Activated CD8-positive, alpha-beta memory T cell treated with anti-CD3 and anti-CD28 coated beads for 24 hours (primary cell): Measurements from ENCODE around the gene SLC35D2.
"Not testable (repeated sequence)": the region's sequence is repeated elsewhere in the genome, so short reads cannot be mapped to it uniquely, and the experiment has no call there.

ENCODE experiments used
- DNase-seq: peaks from one replicate; pipeline ENCODE4 v3.0.0-alpha.2; 2020

Gene SLC35D2

DNA sequence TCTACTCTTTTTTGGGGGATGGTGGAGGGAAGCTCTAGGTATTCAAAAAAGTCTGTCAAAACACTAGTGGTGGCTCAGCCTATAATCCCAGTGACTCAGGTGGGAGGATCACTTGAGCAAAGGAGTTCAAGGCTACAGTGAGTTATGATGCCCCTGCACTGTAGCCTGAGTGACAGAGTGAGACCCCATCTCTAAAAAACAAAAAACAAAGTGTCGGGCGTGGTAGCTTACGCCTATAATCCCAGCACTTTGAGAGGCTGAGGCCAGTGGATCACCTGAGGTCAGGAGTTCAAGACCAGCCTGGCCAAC lies 15.8 kb upstream of the SLC35D2 start:
- DNase-seq: no peak

DNA sequence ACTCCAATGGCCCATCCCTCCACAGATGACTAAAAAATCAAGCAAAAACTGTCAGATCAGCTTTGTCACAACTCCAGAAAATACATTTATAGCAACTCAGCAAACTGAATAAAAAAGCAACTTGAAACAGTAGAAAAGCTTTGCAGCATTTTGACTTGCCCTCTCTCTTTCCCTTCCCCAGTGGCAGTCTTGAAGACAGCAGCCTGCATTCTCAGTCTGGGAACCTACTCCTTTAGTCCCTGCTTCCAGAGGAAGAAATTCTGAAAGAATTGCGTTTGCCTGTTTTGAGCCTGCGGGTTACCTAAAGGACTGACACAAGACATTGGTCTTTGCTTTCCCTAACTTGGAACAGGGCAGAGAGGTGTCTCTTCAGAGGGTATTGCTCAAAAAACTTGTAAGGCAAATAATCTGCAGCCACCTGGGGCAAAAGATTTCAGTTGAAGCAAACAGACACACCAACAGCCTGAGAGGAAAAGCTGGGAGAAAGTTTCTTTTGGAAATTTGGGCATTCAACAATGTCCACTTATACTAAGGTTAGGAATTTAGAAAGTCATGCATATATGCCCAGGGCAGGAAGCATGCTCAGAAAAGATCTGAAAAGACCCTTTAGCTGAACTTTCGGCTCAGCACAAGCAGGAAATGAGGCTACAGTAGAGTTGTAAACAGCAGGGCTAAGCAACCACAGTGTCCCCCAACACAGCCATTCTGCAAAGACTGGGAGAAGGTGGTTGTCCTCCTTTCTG lies 15.2 kb upstream of the SLC35D2 start:
- no peak for DNase-seq

DNA sequence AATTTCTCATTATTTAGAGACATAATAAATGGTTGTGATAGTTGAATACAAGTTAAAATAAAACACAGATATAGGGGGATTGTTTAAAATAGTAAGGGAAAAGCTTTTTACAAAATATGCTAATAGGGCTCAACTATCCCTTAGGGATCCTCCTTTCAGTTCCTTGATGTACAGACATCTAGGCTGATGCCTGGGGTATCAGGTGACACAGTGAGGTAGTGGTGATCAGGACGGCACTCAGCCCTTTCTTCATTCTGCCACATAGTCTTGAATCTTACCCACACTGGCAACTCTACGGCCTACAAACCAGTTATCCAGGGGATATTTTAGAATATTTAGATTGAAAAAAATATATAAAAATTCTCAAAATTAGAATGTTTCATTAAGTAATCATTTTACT lies 12.5 kb upstream of the SLC35D2 start:
- DNase-seq: no peak

DNA sequence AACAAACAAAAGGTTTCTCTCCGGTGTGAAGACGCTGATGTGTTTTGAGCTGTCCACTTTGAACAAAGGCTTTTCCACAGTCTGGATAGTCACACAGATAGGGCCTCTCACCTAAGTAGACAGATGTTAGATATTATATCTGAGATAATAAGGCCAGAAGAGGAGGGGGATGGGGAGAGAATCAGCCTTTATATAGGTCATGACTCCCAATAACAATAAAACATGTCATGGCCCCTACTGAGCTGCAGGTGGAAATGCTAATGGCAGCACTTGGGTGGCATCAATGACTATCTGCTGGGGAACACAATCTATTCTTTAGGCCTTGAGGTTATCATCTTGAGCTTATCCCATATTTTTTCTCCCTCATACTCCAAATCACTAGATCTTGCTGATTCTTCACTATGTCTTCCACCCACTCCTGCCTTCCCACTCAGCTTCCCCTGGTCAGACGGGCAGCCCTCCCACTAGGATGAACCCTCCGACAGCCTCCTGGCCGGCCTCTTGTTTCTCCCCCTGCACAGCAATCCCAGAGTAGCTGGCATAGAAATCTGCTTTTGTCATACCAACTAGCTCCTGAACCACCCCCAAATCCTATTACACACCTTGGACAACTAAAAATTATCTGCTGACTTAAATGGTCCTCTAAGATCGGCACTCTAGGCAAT lies 11.5 kb upstream of the SLC35D2 start:
- no peak for DNase-seq

DNA sequence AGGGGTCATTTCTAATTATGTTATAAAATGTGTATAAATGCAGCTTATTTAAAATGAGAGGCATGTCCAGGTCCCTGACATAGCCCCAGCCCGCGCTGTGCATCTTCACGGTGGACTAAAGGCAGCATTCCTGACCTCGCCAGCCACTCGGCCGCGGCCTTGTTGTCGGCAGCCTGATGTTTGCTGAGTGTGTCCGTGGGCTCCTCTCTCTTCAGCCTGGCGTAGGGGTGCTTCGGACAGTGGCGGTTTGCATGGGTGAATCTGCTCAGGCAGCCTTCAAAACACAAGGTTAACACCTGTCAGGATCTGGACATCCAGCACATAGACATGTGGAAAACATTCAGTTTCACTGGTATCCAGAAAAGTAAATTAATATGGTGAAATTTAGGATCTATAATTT lies 8.8 kb upstream of the SLC35D2 start:
- DNase-seq: peak; percentile 21

DNA sequence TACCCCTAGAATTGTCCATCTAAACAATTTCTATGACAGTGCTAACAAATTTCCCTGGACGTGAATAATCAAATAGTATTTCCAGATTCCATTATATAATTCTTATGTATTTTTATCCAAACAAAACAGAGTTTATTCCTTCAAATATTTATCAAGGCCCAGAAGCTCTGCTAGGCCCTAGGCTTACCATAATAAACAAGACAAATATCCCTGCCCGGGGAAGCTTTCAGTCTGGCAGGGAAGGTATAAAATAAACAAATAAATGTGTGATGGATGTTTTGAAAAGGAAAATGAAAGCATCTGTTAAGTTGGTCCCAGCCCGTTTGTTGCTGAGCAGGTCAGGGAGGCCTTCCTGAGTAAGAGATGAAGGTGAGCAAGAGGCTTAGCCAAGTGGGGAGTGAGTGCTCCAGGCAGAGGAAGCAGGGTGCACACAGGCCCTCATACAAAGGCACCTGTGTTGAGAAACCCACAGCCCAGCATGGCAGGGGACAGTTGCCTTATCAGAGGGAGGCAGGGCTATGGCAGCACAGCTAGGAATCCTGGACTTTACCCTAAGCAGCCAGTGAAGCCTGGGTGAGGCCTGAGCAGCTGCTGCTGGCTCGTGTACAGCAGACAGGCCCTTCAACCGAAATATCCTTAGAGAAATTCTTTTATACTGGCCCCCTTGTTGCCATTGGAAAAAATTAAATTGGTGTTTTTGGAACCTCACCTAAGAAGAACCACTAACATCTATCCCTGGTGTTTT lies 7.7 kb upstream of the SLC35D2 start:
- DNase-seq: peak; percentile 52

DNA sequence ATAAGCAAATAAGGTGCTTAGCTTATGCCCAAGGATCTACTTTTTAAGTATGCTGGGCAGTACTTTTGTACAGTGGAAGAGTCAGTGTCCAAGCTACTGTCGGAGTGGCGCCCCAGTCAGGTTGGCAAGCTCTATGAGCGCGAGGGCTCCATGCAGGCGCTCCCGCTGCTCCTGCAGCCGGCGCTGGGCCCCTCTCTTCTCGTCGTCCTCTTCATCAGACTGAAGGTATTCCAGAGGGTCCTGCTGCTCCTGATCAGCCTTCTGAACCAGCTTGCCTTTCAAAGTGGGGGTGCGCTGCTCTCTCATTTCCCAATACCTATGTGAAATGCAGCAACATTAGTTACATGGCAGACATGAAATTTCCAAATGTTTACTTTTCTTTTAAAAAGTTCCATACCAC lies 4.6 kb upstream of the SLC35D2 start:
- peak; percentile 28 for DNase-seq

DNA sequence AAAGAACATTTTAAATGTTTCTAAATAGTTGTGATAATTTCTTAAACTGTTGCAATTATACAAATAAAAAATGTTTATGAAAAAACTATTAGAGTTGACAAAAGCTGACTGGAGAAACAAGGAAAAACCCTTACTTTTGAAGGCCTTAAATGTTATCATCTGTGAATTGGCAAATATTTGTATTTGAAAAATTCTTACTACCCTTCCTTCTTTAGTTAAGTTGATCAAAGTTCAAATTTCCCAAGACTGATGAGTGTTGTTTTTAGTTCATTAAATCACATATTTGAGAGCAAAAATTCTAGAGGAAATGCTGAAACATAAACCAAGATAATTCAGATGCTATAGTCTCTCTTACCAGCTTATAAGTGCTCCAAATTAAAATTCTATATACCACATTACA lies 2.6 kb upstream of the SLC35D2 start:
- DNase-seq: no peak

DNA sequence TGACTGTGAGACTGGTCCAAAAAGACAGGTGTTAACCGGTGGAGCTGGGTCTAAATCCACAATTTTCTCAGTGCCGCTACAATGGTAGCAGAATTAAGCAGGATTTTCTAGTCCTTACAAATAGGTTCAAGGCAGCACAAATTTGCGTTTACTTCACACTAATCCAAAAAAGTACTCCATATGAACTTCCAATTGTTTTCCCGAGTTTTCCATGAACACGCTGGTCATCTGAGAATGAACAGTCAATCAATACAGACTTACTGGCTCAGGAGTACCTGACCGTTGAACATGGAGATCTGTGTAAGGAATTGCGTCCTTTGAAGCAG lies 709 bp downstream of the SLC35D2 start:
- DNase-seq: no peak

DNA sequence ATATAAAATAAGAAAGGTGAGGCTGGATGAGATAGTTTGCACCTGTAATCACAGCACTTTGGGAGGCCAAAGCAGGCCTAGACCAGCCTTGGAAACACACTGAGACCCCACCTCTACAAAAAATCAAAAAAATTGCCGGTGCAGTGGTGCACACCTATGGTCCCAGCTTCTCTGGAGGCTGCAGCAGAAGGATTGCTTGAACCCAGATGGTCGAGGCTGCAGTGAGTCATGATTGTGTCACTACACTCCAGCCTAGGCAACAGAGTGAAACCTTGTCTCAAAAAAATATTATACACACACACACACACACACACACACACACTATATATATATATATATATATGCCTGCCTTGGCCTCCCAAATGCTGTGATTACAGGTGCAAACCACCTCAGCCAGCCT lies 1.3 kb downstream of the SLC35D2 start:
- DNase-seq: no peak

DNA sequence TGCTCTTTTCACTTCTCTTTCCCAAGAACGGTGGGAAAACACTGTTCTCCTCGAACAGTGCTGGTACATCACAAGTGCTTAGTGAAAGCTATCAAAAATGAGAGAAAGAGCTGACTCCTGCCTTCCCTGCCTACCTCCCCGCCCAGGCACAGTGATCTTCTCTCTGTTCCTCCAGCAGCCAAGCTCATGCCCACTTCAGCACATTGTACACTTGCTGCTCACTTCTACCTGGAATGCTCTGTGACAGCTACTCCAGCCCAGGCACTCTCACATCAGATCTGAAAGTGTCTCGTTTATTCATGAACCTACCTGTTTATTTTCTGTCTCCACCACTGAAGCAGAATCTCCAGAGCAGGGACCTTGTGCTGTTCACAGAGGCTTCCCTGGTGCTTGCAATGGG lies 1.8 kb downstream of the SLC35D2 start:
- DNase-seq: no peak

DNA sequence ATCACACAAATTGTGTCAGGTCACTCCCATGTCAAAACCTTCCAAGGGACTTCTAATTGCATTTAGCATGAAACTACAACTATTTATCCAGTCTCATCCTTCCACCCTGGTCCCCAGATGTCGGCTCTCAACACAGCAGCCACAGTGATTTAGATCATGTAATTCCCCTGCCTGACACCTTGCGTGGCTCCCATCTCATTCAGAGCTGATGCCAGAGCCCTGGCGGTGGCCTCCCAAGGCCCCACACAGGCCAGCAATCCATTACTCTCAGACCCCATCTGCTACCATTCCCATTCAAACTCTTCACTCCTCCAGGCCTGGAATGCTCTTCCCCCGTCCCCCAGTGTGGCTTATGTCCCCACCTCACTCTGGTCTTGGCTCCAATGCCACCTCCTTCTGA lies 2.4 kb downstream of the SLC35D2 start:
- DNase-seq: no peak

DNA sequence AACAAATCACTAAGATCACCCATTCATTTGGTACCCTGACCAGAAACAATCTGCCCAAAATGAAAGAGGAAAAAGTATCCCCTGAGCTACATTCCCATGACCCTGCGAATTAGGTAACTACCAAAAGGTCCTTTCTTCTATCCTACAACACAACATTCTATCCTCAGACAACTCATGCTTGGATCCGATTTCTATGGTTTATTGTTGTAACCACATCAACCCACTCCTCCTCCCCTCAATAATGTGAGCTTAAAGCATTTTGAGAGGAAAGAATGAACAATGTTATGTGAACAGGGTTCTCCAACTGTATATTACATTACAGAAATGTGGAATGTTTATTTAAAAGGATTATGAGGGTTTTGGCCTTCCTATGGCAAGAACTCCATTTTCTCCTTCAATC lies 4.0 kb downstream of the SLC35D2 start:
- DNase-seq: no peak

DNA sequence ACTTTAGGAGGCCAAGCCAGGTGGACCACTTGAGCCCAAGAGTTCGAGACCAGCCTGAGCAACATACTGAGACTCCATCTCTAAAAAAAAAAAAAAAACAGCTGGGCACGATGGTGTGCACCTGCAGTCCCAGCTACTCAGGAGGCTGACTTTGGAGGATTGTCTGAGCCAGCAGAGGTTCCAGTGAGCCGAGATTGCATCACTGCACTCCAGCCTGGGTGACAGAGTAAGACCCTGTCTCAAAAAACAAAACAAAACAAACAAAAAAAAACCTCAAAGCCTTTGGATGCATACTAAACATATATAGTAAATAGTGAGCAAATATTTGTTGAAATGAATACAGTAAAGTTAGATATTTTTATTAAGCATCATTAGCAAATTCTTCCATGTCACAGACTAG lies 5.3 kb downstream of the SLC35D2 start:
- peak; percentile 13 for DNase-seq

DNA sequence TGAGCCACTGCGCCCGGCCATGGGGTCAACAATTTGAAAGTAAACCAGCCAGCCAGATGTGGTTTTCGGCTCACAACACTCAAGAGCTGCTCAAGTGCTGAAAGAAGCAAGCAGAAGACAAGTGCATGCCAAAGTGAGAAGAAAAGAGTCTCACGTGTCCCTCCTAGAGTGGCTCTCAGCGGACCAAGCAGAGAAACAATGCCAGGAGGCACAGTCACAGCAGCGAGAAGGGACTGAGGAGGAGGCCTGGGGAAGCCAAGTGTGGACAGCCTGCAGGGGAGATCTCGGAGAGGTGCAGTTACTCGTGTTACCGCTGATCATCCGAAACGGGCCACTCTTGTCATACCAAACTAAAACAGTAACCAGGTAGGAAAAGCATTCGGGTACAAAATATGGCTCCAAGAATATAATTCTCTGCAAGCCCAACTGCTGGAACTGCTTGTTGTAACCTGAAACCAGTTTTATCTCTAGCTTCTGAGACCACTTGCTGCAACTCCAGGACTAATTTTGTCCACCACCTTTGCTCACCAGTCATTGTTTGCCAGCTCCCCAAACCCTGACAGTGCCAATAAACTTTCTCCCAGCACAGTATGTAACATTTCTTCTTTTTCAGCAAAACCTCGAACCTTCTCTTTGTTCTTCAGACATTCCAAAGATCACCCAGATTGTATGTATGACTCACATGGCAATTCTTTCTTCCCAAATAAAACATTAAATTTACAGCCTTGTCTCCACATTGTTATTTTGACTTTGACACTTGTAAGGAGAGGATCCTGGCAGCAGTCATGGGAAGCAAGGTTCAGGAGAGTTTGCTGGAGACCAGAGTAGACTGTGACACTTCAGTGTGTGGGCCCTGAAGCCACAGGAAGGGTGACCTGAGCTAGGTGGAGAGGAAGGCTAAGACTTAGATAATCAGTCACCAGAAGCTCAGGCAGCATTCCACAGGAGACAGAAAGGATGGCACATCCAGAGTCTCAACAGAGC lies 6.3 kb downstream of the SLC35D2 start:
- peak; percentile 49 for DNase-seq

DNA sequence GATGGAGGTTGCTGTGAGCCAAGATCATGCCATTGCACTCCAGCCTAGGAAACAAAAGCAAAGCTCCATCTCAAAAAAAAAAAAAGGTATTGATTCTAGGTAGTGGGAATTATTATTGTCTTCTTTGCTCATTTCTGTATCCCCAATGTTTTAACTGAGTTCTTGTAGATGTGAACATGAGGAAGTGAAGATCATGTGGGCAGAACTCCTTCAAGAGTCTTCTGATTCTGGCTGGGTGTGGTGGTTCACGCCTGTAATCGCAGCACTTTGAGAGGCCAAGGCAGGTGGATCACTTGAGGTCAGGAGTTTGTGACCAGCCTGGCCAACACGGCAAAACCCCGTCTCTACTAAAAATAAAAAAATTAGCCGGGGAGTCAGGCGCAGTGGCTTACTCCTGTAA lies 8.0 kb downstream of the SLC35D2 start:
- DNase-seq: not testable (repeated sequence)

DNA sequence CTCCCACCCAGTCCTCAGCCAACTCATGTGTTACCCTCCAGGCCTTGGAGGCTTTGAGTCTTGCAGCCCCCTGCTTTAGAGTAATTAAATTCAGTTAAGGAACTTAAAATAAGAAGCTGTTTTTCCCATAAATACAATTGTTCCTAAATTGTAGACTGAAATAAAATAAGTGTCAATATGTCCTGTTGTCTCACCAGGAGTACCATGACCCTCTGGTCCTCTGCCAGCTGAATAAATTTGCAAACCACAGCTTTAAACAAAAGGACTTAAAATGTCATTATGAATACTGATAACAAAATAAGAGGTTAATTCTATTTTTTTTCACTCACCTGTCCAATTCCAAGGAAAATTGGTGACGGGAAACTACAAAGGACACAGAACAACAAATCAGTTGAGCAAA lies 15.6 kb downstream of the SLC35D2 start:
- no peak for DNase-seq

DNA sequence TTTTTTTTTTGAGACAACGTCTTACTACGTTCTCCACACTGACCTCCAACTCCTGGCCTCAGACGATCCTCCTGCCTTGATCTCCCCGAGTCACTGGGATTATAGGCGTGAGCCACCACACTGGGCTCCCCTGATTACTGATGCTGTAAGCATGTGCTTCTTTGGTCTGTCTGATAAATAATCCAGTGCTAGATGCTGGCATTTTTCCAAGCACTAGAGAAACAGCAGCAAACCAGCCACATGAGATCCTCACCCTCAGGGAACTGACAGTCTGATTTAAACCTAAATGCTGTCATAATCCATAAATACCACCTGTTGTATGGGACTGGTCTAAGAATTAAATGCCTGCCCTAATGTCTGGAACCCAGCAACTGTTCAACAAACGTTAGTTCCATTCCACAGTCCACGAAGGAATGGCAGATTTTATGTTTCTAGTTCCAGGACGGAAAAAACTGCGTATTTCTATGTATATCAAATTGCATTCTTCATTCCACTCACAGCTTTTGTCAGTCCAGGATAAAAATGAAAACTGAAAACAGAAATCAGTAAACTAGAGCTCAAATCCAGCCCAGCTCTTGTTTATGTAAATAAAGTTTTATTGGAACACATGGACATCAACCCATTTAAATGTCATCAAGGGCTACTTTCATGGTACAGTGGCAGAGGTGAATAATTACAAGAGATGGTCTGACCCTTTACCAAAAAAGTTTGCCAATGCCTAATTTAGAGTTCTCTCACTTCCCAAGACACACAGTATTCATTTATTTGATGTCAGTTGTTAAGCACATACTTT lies 20.1 kb downstream of the SLC35D2 start:
- DNase-seq: no peak

DNA sequence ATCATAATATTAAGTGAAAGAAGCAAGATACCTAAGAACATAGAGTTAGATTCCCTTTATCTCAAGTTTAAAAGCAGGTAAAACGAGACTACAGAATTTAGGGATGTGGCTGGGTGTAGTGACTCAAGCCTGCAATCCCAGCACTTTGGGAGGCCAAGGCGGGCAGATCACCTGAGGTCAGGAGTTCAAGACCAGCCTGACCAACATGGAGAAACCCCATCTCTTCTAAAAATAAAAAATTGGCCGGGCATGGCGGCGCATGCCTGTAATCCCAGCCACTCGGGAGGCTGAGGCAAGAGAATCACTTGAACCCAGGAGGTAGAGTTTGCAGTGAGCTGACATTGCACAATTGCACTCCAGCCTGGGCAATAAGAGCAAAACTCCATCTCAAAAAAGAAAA lies 21.4 kb downstream of the SLC35D2 start:
- DNase-seq: not testable (repeated sequence)

DNA sequence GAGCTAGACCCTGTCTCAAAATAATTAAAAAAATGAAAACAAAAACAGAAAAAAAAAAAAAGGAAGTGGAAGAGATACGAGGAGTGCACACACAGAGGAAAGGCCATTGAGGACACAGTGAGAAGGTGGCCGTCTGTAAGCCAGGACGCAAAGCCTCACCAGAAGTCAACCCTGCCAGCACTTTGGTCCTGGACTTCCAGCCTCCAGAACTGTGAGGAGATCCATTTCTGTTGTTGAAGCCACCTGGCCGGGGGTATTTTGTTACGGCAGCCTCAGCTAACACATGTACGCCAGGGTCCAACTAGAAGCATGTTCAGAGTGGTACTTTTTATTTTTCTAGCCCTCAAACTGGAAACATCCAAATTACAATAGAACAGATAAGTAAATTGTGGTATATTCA lies 21.8 kb downstream of the SLC35D2 start:
- no peak for DNase-seq

DNA sequence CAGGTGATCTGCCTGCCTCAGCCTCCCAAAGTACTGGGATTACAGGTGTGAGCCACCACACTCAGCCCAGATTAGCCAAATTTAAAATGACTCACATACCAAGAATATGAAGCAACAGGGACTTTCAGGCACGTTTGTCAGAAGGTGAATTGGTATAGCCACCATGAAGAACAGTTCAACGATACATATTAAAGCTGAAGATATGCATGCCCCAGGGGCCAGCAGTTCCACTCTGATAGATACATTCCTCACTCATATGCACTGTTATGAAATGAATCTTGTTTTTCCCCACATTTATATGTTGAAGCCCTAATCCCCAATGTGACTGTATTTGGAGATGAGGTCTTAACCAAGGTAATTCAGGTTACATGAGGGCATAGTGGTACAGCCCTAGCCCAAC lies 22.5 kb downstream of the SLC35D2 start:
- DNase-seq: no peak

DNA sequence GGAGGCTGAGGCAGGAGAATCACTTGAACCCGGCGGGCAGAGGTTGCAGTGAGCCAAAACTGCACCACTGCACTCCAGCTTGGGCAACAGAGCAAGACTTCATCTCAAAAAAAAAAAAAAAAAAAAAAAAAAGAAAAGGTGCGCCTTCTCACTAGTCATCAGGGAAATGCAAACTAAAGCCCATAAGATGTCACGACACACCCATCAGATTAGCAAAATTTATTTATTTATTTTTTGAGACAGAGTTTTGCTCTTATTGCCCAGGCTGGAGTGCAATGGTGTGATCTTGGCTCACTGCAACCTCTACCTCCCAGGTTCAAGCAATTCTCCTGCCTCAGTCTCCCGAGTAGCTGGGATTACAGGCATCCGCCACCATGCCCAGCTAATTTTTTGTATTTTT lies 23.0 kb downstream of the SLC35D2 start:
- DNase-seq: not testable (repeated sequence)
